GM18873 (cell line): Measurements from ENCODE around the gene RTP3.
"Not testable (repeated sequence)": the region's sequence is repeated elsewhere in the genome, so short reads cannot be mapped to it uniquely, and the experiment has no call there.

Experiments
- ATAC-seq: cut with Tn5 transposase; IDR thresholded peaks from one replicate; pipeline ENCODE4 v1.9.1; 2021; ENCODE audit warnings: mild to moderate bottlenecking, moderate library complexity, moderate number of reproducible peaks; ENCODE audit not compliant: unreplicated experiment, low FRiP score

The RTP3 gene

DNA sequence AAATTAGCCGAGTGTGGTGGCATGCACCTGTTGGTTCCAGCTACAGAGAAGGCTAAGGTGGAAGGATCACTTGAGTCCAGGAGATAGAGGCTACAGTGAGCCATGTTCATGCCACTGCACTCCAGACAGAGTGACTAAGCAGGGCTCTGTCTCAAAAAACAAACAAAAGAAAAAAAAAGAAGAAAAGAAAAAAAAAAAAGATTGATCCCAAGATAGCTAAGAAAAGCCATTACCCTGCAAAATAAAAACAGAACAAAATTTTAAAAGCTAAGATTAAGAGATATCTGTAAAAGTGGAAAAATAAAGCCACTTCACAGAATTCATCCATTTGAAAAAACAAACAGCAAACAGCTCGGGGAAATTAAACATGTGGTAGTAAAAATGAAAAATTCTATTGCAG, 44.6 kb downstream of the RTP3 start:
- ATAC-seq: no peak

DNA sequence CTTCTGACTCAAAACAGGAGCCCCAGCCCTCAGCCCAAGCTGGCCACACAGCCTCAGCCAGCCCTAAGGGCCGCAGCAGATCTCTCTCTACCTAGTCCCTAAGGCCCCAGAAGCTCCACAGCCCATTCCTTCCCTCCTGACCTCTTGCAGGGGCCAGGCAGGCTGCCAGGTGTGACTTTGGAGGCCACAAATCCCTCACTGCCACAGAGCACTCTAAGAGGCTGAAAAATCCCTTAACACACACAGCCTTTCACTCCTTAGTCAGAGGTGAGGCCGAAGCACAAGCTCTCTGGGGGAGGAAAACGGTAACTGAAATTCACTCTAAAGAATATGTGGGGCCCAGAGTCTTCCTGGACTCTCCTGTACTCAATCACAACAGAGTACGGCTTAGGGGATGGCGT, 45.0 kb downstream of the RTP3 start:
- ATAC-seq: no peak

- ATAC-seq: no peak
These were observed 47.2 kb downstream of the RTP3 start for GRCh38 chr3:46544771-46545503.

DNA sequence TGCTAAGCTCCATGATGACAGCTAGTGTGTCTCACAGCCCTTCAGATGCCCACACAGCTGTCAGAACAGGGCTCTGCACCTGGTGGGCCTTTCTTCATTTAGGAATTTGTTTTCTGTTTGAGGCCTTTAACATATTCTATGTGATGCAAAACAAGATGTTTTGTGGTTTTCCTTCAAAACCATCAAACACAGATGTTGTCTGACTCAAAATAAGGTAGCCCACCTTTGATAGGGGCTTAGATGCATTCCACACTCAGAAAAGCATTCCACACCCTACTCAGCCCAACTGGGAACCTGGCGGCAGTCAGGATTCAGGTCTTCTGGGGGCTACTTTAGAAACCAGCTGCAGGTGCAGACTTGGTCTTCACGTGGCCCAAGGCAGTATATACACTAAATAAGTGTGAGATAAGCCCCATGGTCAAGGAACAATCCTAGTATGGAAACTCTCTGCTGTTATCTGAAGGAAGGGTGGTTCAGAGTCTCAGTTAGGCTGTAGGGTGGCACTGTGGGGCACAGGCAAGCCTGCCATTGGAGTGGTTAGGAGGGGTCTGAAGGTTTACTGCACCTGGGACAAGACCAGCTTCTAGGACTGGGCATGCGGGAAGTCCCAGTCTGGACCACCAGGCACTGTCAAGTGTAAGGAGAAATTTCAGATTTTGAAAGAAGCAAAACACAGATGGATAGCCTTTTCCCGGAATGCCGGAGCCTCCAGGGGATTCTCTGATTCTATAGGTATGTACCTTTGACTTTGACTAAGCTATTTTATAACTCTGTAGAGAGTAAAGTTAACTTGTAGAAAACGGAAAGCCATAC, 48.2 kb downstream of the RTP3 start:
- no peak for ATAC-seq

GRCh38 chr3:46546896-46547440, 49.2 kb downstream of the RTP3 start:
- ATAC-seq: no peak

DNA sequence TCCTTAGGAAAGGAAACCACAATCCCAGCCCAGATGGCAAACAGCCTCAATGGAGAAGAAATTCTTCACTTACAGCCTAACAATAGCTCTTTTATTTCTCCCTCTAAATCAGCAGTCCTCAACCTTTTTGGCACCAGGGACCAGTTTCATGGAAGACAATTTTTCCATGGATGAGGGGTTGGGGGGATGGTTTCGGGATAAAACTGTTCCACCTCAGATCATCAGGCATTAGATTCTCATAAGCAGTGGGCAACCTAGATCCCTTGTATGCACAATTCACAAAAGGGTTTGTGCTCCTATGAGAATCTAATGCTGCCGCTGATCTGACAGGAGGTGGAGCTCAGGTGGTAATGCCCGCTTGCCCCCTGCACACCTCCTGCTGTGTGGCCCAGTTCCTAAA, 50.8 kb downstream of the RTP3 start:
- ATAC-seq: not testable (repeated sequence)

GRCh38 chr3:46549408-46549904, 51.7 kb downstream of the RTP3 start:
- ATAC-seq: no peak

- ATAC-seq: no peak
These were observed 52.2 kb downstream of the RTP3 start for GRCh38 chr3:46549989-46550388.
